SH-SY5Y (cell line): ENCODE results near the gene EGLN2.

Source experiments
- GATA2 ChIP-seq: IDR thresholded peaks from 2 replicates; pipeline ENCODE4 v1.6.1; 2011; ENCODE audit warnings: mild to moderate bottlenecking, low read depth, low read length
- GATA3 ChIP-seq: IDR thresholded peaks from 2 replicates; pipeline ENCODE4 v1.6.1; 2011; ENCODE audit warnings: low read depth, mild to moderate bottlenecking, low read length, moderate library complexity

DNA sequence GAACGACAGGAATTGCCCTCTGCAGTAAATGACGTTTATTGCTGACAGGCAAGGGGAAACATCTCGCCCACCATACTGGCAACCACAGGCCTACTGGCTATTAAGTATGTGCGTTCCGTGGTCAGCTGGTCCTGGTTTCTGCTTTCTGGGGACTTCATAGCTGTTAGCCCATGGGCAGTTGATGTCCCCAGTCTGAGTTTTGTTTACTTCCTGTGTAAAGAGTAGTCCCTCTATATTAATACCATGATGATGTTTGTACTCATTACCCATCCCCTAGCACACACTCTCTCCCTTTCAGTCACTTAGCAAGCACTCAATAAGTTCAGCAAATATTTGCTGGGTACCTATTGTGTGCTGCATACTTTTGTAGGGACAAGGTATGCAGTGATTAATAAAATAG lies 30.1 kb upstream of the EGLN2 start:
- no peak for TF ChIP-seq GATA2
- no peak for TF ChIP-seq GATA3
